Esophagus muscularis mucosa (tissue), 3 donors: ENCODE measurements around the gene MBTD1.

ENCODE experiments used
- POLR2A ChIP-seq: fragments of 450-650 bp; IDR thresholded peaks from one replicate; pipeline ENCODE4 v1.6.1; 2017; ENCODE audit warnings: antibody characterized with exemption, moderate library complexity, mild to moderate bottlenecking, low read depth
- TF ChIP-seq, protein P1 (sequence below), 3 experiments: fragments of 200-600 bp in 2 of 3; fragments of 450-650 bp in 1 of 3; sonication (generic) in 2 of 3; IDR thresholded peaks; one replicate each; pipeline ENCODE4 v1.5.1; 2017 to 2019; ENCODE audit warnings: antibody characterized with exemption in 3 of 3, mild to moderate bottlenecking in 2 of 3, moderate library complexity in 1 of 3

DNA sequence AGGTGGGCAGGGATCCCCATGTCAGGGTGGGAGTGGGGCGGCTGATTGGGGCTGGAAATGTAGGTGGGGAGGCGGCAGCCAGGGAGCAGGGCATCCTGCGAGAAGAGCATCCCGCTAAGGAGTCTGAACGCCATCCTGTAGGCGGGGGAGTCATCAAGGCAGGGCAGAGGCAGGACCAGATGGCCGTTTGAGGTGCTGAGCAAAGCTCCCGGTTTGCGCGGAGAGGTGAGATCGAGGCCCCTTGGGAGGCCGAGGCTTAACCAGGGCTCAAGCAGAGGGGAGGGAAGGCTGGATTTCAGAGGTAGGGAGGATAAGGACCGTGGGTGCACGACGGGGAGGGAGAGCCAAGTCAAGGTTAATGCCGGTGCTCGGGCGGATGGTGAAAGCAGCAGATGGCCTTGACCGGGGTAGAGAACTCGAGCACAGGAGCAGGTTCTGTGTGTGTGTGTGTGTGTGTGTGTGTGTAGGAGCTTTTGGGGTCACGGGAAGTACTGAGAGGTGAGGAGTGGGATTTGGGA, 94.1 kb downstream of the MBTD1 start:
- TF ChIP-seq, protein P1, sequence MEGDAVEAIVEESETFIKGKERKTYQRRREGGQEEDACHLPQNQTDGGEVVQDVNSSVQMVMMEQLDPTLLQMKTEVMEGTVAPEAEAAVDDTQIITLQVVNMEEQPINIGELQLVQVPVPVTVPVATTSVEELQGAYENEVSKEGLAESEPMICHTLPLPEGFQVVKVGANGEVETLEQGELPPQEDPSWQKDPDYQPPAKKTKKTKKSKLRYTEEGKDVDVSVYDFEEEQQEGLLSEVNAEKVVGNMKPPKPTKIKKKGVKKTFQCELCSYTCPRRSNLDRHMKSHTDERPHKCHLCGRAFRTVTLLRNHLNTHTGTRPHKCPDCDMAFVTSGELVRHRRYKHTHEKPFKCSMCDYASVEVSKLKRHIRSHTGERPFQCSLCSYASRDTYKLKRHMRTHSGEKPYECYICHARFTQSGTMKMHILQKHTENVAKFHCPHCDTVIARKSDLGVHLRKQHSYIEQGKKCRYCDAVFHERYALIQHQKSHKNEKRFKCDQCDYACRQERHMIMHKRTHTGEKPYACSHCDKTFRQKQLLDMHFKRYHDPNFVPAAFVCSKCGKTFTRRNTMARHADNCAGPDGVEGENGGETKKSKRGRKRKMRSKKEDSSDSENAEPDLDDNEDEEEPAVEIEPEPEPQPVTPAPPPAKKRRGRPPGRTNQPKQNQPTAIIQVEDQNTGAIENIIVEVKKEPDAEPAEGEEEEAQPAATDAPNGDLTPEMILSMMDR (IDR thresholded peaks at IDR 0.05), result no peak
- TF ChIP-seq POLR2A, result no peak
